ENCODE data around the gene CEBPB.

CEBPB gene

DNA sequence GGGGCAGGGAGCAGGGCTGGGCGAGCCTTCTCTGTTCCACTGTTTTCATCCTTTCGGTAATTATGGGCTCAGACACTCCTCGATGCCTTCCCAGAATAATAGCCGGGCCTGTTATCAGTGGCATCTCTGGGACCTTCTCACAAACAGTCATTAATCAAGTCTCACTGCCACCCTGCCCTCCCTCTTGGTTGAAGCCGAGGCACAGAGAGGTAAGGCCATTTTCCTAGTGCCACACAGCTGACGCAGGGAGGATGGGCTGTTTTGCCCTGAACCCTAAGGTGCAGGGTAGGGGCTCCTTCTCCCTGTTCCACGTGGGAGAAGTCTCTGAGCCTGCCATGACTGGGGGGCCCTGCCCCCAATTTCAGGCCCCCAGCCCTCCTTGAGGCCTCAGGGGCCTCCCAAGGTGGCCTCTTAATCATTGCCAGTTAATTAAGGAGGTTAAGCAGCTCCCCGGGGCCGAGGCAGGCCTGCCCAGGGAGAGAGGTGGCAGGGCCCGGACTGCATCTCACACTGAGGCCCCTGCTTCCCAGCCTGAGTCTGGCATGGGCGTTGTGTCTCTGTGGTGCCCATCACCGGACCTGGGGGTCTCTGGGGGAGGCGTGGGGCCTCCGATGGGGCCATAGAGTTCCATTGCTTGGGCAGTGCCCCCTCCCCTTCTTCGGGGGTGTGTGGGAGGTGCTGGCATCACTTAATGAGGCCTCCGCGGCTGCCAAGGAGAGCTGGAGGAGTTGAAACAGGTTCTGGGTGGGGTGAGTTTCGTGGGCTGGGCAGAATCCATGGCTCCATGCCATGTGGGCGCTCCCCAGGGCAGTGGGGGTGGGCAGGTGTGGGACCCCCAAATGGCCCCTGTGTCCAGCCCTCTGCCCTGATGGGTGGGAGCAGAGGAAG lies 42.9 kb downstream of the CEBPB start:
- Mint-ChIP-seq H3K4me1 (ENCODE audit: low read depth) (peaks cover 13% of the 10 kb centered on the region), H3K9me3 (no peaks in the 10 kb centered on the region), H3K27ac (no peak overlapping the region), H3K27me3 (no peaks in the 10 kb centered on the region), H3K36me3 (ENCODE audit: low read depth) (no peaks in the 10 kb centered on the region), H3K4me3 (no peak overlapping the region)

DNA sequence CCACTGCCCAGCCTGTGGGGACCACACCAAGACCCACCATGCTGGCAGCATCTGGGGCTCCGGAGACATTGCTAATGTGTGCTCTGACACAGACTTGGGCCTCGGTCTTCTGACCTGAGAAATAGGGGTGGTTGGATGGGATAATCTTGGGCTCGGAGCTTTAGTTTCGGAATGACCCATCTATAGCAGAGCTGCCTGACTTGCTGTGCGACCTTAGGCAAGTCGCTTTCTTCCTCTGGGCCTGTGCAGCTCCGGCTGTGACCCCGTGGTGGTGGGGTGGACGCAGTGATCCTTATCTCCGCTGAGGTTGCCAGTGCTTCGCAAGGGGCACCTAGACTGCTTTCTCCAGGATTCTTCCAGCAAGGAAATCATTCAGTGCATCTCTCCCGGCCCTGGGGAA lies 43.7 kb downstream of the CEBPB start:
- no peaks in the 10 kb centered on the region for H3K9me3 Mint-ChIP-seq
- no peaks in the 10 kb centered on the region for H3K27me3 Mint-ChIP-seq
- no peaks in the 10 kb centered on the region for H3K36me3 Mint-ChIP-seq (ENCODE audit: low read depth)
- H3K4me1 Mint-ChIP-seq (ENCODE audit: low read depth): peaks cover 10% of the 10 kb centered on the region
- H3K27ac Mint-ChIP-seq: no peak overlapping the region
- no peak overlapping the region for H3K4me3 Mint-ChIP-seq

DNA sequence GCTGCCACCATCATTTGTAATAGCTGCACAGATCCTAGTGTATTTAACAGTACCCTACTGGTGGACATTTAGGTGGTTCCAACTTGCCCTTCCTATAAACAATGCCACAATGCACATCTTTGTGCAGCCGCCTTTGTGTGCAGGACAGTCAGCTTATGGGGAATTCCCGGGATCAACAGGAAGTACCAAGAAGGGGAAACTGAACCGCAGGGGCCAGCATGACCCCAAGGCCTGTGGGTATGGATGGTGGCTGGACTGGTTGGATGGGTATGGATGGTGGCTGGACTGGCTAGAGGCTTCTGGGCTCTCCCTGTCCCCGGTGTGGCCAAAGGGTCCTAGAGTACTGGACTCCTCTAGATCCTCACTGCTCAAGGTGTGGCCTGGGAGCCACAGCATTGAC lies 46.7 kb downstream of the CEBPB start:
- Mint-ChIP-seq H3K36me3 (ENCODE audit: low read depth) (no peaks in the 10 kb centered on the region), H3K4me3 (no peak overlapping the region), H3K4me1 (ENCODE audit: low read depth) (peaks cover 10% of the 10 kb centered on the region), H3K27me3 (no peaks in the 10 kb centered on the region), H3K9me3 (no peaks in the 10 kb centered on the region), H3K27ac (no peak overlapping the region)

DNA sequence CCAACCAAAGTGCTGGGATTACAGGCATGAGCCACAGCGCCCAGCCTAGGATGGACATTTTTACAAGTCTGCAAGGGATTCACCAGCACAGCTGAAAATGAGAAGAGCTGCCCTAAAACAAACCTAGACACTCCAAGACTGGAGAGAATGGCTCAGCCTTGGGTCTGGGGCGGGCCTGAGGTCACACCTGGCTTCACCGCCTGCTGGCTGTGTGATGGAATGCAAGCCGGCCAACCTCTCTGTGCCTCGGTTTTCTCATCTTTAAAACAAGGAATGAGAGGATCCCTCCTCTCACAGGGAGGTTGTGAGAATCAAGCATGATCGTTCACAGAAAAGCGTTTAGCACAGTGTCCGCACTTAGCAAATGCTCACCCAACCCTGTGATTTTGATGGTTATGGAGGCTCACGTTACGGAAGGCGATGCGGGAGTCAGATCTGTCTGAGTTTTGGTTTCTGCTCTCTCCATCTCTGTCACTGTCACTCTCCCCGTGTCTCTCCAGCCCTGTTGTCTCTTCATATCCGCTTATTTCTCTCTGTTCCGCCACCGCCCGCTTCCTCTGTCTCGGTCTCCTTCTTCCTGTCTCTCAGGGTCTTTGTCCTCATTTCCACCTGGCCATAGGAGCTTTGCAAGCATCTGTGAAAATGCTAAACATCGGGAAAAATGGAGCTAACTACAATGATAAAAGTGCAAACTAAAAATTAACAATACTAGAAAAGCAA lies 47.6 kb downstream of the CEBPB start:
- no peaks in the 10 kb centered on the region for H3K36me3 Mint-ChIP-seq (ENCODE audit: low read depth)
- no peak overlapping the region for H3K4me3 Mint-ChIP-seq
- H3K27me3 Mint-ChIP-seq: no peaks in the 10 kb centered on the region
- H3K9me3 Mint-ChIP-seq: no peaks in the 10 kb centered on the region
- no peak overlapping the region for H3K27ac Mint-ChIP-seq
- peaks cover 10% of the 10 kb centered on the region for H3K4me1 Mint-ChIP-seq (ENCODE audit: low read depth)

DNA sequence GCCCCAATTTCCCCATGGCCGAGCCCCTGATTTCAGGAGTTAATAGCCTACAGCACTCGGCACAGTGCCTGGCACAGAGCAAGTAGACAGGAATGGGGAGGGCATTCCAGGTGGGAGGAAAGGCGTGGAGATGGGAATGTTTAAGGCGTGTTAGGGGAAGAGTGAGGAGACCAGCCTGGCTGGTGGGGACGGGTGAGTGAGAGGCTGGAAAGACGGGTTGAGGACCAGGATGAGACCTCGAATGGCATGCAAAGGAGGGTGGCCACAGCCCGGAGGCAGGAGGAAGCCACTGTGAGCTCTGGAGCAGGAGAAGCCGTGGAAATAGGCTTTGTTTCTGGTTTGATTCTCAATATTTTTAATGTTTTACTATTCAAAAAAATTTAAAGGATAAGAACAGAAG lies 49.5 kb downstream of the CEBPB start:
- H3K27ac Mint-ChIP-seq: no peak overlapping the region
- no peaks in the 10 kb centered on the region for H3K27me3 Mint-ChIP-seq
- no peaks in the 10 kb centered on the region for H3K9me3 Mint-ChIP-seq
- peaks cover 9% of the 10 kb centered on the region for H3K4me1 Mint-ChIP-seq (ENCODE audit: low read depth)
- no peaks in the 10 kb centered on the region for H3K36me3 Mint-ChIP-seq (ENCODE audit: low read depth)
- H3K4me3 Mint-ChIP-seq: no peak overlapping the region

DNA sequence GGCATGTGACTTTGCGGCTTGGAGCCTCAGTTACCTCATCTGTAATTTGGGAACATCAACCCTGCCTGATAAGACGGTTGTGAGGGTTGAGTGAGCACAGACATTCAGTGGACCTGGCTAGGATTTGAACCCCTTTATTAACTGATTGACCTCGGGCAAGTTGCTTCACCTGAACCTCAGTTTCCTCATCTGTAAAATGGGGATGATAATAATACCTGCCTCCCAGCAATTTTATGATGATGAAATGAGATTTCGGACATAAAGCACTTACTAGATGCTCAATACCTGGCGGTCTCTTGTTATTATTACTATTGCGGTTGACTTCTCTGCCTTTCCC lies 51.5 kb downstream of the CEBPB start:
- Mint-ChIP-seq H3K4me1 (ENCODE audit: low read depth) (no peaks in the 10 kb centered on the region), H3K36me3 (ENCODE audit: low read depth) (no peaks in the 10 kb centered on the region), H3K4me3 (no peak overlapping the region), H3K27me3 (no peaks in the 10 kb centered on the region), H3K27ac (no peak overlapping the region), H3K9me3 (no peaks in the 10 kb centered on the region)
